T-helper 1 cell treated with Interleukin-12 subunit alpha and Interleukin-12 subunit beta and Interleukin-4 antibody, amounts not matched to agents 30 μg/mL and 1 μg/mL, for 36 hours (primary cell): ENCODE results near the gene TFCP2L1.
"Not testable (repeated sequence)": the region's sequence is repeated elsewhere in the genome, so short reads cannot be mapped to it uniquely, and the experiment has no call there.

ENCODE experiments used
- H3K27ac Mint-ChIP-seq: one replicate; pipeline ENCODE4 v1.8.0; 2021; ENCODE audit warnings: mild to moderate bottlenecking, mixed read lengths
- H3K27me3 Mint-ChIP-seq: one replicate; pipeline ENCODE4 v1.8.0; 2021; ENCODE audit warnings: low read depth, mixed read lengths
- H3K36me3 Mint-ChIP-seq: one replicate; pipeline ENCODE4 v1.8.0; 2021; ENCODE audit warnings: low read depth, mixed read lengths
- H3K4me1 Mint-ChIP-seq: one replicate; pipeline ENCODE4 v1.8.0; 2021; ENCODE audit warnings: low read depth, mixed read lengths
- H3K4me3 Mint-ChIP-seq: one replicate; pipeline ENCODE4 v1.8.0; 2021; ENCODE audit warnings: mild to moderate bottlenecking, moderate library complexity, mixed read lengths
- H3K9me3 Mint-ChIP-seq: one replicate; pipeline ENCODE4 v1.8.0; 2021; ENCODE audit warnings: mixed read lengths

The TFCP2L1 gene

DNA sequence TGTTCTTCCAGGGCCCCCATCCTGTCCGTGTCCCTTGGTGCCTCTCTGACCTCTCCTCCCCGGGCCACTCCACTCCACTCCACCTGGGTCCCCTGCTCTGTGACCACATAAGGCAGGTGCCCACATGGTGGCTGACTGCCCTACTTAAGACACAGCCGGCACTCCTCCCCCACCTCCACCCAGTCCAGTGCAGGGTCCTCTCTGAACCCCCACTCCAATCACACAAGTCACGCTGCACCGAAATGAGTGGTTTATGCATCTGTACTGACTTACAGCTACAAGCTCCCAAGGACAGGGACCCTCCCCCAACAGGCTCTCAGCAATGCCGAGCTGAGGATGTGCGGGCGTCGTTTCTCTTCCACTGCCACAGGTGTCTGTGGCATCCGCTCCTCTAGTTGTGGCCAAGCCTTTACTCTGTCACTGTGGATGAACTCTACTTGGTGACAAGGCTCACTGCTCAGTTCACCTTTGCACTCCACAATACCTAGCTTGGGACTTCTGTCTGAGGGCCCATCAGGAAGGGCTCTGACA is 48.3 kb downstream of the TFCP2L1 start:
- no peaks in the 10 kb centered on the region for H3K4me1 Mint-ChIP-seq
- no peaks in the 10 kb centered on the region for H3K36me3 Mint-ChIP-seq
- H3K27ac Mint-ChIP-seq: no peak overlapping the region
- no peak overlapping the region for H3K4me3 Mint-ChIP-seq
- no peaks in the 10 kb centered on the region for H3K27me3 Mint-ChIP-seq
- H3K9me3 Mint-ChIP-seq: no peaks in the 10 kb centered on the region

- H3K36me3 Mint-ChIP-seq: no peaks in the 10 kb centered on the region
Measured at GRCh38 chr2:121236101-121236640, 48.8 kb downstream of the TFCP2L1 start.

GRCh38 chr2:121235542-121235941 is 49.5 kb downstream of the TFCP2L1 start:
- Mint-ChIP-seq H3K36me3 (no peaks in the 10 kb centered on the region), H3K4me1 (no peaks in the 10 kb centered on the region), H3K27ac (no peak overlapping the region), H3K4me3 (no peak overlapping the region), H3K27me3 (no peaks in the 10 kb centered on the region), H3K9me3 (no peaks in the 10 kb centered on the region)

More at GRCh38 chr2:121236101-121236640, 48.8 kb downstream of the TFCP2L1 start:
- H3K27ac Mint-ChIP-seq: no peak overlapping the region
- H3K4me1 Mint-ChIP-seq: no peaks in the 10 kb centered on the region
- H3K27me3 Mint-ChIP-seq: no peaks in the 10 kb centered on the region
- no peak overlapping the region for H3K4me3 Mint-ChIP-seq
- no peaks in the 10 kb centered on the region for H3K9me3 Mint-ChIP-seq

- Mint-ChIP-seq H3K9me3 (no peaks in the 10 kb centered on the region), H3K4me1 (no peaks in the 10 kb centered on the region), H3K27ac (no peak overlapping the region), H3K27me3 (no peaks in the 10 kb centered on the region), H3K36me3 (no peaks in the 10 kb centered on the region), H3K4me3 (no peak overlapping the region)
Measured at GRCh38 chr2:121234791-121235190, 50.2 kb downstream of the TFCP2L1 start.

- Mint-ChIP-seq H3K9me3 (no peaks in the 10 kb centered on the region), H3K36me3 (no peaks in the 10 kb centered on the region), H3K27me3 (no peaks in the 10 kb centered on the region), H3K4me1 (no peaks in the 10 kb centered on the region), H3K27ac (no peak overlapping the region), H3K4me3 (no peak overlapping the region)
Measured at GRCh38 chr2:121234144-121234543, 50.9 kb downstream of the TFCP2L1 start.

- no peak overlapping the region for H3K27ac Mint-ChIP-seq
- no peaks in the 10 kb centered on the region for H3K9me3 Mint-ChIP-seq
- H3K36me3 Mint-ChIP-seq: no peaks in the 10 kb centered on the region
- H3K4me3 Mint-ChIP-seq: no peak overlapping the region
- H3K27me3 Mint-ChIP-seq: no peaks in the 10 kb centered on the region
- no peaks in the 10 kb centered on the region for H3K4me1 Mint-ChIP-seq
Measured at GRCh38 chr2:121233486-121234110, 51.4 kb downstream of the TFCP2L1 start.

DNA sequence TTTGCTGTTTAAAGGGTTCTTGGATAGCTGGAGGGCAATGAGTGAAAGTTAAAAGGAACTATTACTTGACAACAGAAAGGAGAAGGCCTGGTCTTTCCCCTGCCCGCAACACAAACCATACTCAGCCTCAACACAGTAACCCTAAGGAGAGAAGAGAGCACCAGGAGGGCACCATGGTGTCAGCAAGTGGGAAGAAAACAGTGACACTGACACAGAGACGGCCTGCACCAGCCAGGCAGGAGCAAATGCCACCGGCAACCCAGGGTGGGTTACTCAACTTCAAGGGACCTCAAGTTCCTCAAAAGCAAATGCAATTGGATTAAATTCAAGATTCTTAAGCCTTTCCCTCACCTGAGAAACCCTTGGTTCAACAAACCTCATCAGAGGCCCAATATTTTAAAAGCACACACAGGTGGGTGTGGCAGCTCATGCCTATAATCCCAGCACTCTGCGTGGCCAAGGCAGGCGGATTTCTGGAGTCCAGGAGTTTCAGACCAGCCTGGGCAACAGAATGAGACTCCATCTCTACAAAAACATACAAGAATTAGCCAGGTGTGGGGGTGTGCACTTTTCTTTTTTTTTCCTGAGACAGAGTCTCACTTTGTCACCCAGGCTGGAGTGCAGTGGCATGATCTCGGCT is 52.3 kb downstream of the TFCP2L1 start:
- Mint-ChIP-seq H3K27me3 (no peaks in the 10 kb centered on the region), H3K9me3 (no peaks in the 10 kb centered on the region), H3K4me1 (no peaks in the 10 kb centered on the region), H3K36me3 (no peaks in the 10 kb centered on the region), H3K27ac (no peak overlapping the region), H3K4me3 (no peak overlapping the region)

GRCh38 chr2:121231385-121232000 is 53.5 kb downstream of the TFCP2L1 start:
- no peak overlapping the region for H3K4me3 Mint-ChIP-seq
- no peaks in the 10 kb centered on the region for H3K36me3 Mint-ChIP-seq
- no peaks in the 10 kb centered on the region for H3K4me1 Mint-ChIP-seq
- H3K27me3 Mint-ChIP-seq: no peaks in the 10 kb centered on the region
- no peak overlapping the region for H3K27ac Mint-ChIP-seq
- no peaks in the 10 kb centered on the region for H3K9me3 Mint-ChIP-seq

DNA sequence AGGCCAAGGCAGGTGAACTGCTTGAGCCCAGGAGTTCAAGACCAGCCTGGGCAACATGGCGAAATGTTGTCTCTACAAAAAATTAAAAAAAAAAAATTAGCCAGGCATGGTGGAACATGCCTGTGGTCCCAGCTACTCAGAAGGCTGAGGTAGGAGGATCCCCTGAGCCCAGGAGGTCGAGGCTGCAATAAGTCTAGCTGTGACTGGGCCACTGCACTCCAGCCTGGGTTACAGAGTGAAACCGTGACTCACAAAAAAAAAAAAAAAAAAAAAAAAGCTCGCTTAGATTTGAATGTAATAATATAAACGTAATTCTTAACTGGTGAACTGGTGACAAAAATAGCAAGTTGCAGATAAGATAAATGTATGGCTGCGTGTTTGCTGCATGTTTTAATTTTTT is 56.5 kb downstream of the TFCP2L1 start:
- no peak overlapping the region for H3K4me3 Mint-ChIP-seq
- no peaks in the 10 kb centered on the region for H3K4me1 Mint-ChIP-seq
- H3K36me3 Mint-ChIP-seq: no peaks in the 10 kb centered on the region
- no peaks in the 10 kb centered on the region for H3K27me3 Mint-ChIP-seq
- no peak overlapping the region for H3K27ac Mint-ChIP-seq
- no peaks in the 10 kb centered on the region for H3K9me3 Mint-ChIP-seq

DNA sequence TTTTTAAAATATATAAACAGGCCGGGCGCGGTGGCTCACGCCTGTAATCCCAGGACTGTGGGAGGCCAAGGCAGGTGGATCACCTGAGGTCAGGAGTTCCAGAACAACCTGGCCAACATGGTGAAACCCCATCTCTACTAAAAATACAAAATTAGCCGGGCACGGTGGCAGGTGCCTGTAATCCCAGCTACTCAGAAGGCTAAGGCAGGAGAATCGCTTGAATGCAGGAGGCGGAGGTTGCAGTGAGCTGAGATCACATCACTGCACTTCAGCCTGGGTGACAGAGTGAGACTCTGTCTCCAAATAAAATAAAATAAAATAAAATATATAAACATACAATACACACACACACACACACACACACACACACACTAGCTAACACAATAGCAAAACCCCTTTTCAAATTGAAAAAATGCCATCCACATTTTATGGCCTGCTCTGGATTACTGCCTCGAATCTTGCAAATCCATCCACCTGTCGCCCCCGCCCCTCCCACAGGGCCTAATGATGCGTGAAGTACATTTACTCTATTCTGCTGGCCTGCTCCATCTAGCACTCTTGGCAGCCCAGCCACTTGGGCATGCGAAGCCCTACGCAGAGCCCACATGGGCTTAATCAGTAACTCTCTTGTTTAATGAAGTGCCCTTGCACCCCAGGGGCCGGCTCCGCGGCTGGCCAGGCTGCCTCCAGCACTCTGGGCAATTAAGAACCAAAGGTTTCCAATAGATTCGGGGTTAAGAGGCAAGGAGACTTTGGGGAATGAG is 57.4 kb downstream of the TFCP2L1 start:
- H3K36me3 Mint-ChIP-seq, H3K27me3 Mint-ChIP-seq, H3K4me1 Mint-ChIP-seq, H3K4me3 Mint-ChIP-seq, H3K27ac Mint-ChIP-seq, H3K9me3 Mint-ChIP-seq: not testable (repeated sequence)

DNA sequence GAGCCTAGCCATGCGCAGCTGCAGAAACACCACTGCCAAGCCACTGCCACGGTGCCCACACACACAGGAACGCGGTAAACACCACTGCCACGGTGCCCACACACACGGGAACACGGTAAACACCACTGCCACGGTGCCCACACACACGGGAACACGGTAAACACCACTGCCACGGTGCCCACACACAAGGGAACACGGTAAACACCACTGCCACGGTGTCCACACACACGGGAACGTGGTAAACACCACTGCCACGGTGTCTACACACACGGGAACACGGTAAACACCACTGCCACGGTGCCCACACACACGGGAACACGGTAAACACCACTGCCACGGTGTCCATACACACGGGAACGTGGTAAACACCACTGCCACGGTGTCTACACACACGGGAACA is 59.3 kb downstream of the TFCP2L1 start:
- not testable (repeated sequence) for H3K36me3 Mint-ChIP-seq, H3K4me3 Mint-ChIP-seq, H3K9me3 Mint-ChIP-seq, H3K27me3 Mint-ChIP-seq, H3K4me1 Mint-ChIP-seq, H3K27ac Mint-ChIP-seq

DNA sequence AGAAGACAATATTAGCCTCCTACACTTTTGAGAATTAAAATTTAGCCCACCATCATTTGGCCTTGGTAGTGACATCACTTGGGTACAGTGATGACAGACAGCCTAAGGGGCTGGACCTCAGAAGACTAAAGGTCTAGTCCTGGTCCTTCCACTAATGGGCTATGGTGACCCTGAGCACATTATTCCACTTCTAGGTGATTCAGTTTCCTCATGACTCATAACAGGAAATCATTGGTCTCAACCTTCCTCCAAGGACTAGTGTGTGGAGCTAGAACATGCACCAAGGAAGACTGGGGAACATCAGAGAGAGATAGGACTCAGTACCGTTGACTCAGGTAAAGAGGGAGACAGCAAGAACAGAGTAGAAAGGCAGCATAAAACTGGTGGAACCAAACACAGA is 64.0 kb downstream of the TFCP2L1 start:
- Mint-ChIP-seq H3K4me1 (no peaks in the 10 kb centered on the region), H3K4me3 (no peak overlapping the region), H3K9me3 (no peaks in the 10 kb centered on the region), H3K27ac (no peak overlapping the region), H3K27me3 (no peaks in the 10 kb centered on the region), H3K36me3 (no peaks in the 10 kb centered on the region)

- no peaks in the 10 kb centered on the region for H3K27me3 Mint-ChIP-seq
- H3K9me3 Mint-ChIP-seq: no peaks in the 10 kb centered on the region
- H3K27ac Mint-ChIP-seq: no peak overlapping the region
- H3K4me3 Mint-ChIP-seq: no peak overlapping the region
- no peaks in the 10 kb centered on the region for H3K4me1 Mint-ChIP-seq
- no peaks in the 10 kb centered on the region for H3K36me3 Mint-ChIP-seq
Measured at GRCh38 chr2:121219866-121220265, 65.1 kb downstream of the TFCP2L1 start.

GRCh38 chr2:121218386-121218938 is 66.5 kb downstream of the TFCP2L1 start:
- Mint-ChIP-seq H3K27ac (no peak overlapping the region), H3K9me3 (no peaks in the 10 kb centered on the region), H3K36me3 (no peaks in the 10 kb centered on the region), H3K4me1 (no peaks in the 10 kb centered on the region), H3K4me3 (no peak overlapping the region), H3K27me3 (no peaks in the 10 kb centered on the region)
